HCT116 (cell line): ENCODE results near the gene SYNGAP1.

ENCODE experiments used
- CTCF ChIP-seq, 3 experiments: fragments of 200-600 bp in 1 of 3; sonication (generic) in 1 of 3; IDR thresholded peaks in 2 of 3; conservative IDR thresholded peaks in 1 of 3; 2 replicates each; pipeline ENCODE4 v1.5.1; 2012 to 2017; ENCODE audit warnings: low read depth in 2 of 3, low read length in 2 of 3, antibody characterized with exemption in 1 of 3, borderline replicate concordance in 1 of 3, control low read depth in 1 of 3, mild to moderate bottlenecking in 1 of 3, mixed read lengths in 1 of 3, mixed run types in 1 of 3, moderate library complexity in 1 of 3; ENCODE audit not compliant: insufficient read depth in 1 of 3
- SP1 ChIP-seq: IDR thresholded peaks from 2 replicates; pipeline ENCODE4 v1.6.1; 2012; ENCODE audit warnings: low read depth

- TF ChIP-seq CTCF (IDR thresholded peaks at IDR 0.05 in 2 of 3, conservative IDR thresholded peaks at IDR 0.05 in 1 of 3; ENCODE audit: borderline replicate concordance in 1 of 3, insufficient read depth in 1 of 3, low read depth in 2 of 3, low read length in 2 of 3) (no peak), SP1 (no peak)
These were observed 61.3 kb downstream of the SYNGAP1 start for GRCh38 chr6:33481192-33481591.
